HCT116 (cell line): ENCODE results near the gene ENDOD1. TPM values are rescaled to one million over a fixed set of nuclear protein-coding genes. Genes with fewer than 3 reads are reported as not detected.

Source experiments
- ATAC-seq: fragments of 200-7000 bp; cut with Tn5 transposase; 2 replicates; pipeline ENCODE4 v1.9.1; 2020; ENCODE audit warnings: mild to moderate bottlenecking, moderate library complexity
- BruUV-seq: library from RNA; stranded (reverse); fragments of 400-500 nt; replicated peaks from 2 replicates; lab custom pipeline; 2021; lab: Mats Ljungman, UMichigan
- CTCF ChIA-PET: fragments of 300-600 bp; sonication (Branson Sonifier 250); formaldehyde crosslinking; loops from one replicate; lab custom pipeline; 2021; ENCODE audit warnings: antibody characterized with exemption; lab: Charles Lee
- POLR2A ChIA-PET: fragments of 300-600, 350-600 bp; sonication (Branson Sonifier 250); formaldehyde crosslinking; loops from one replicate; lab custom pipeline; 2021; ENCODE audit warnings: antibody characterized with exemption; lab: Charles Lee
- RAD21 ChIA-PET, 2 experiments: fragments of 300-600 bp; sonication (Branson Sonifier 250); formaldehyde crosslinking; loops; one replicate each; lab custom pipeline; 2023; ENCODE audit warnings: low total read pairs in 2 of 2; ENCODE audit not compliant: uncharacterized antibody in 2 of 2, unreplicated experiment in 2 of 2, low non-redundant PET in 1 of 2; lab: Charles Lee
- DNase-seq: peaks from one replicate; pipeline ENCODE4 v3.0.0-alpha.2; 2010; ENCODE audit warnings: low read depth, low spot score
- H2AFZ ChIP-seq: fragments of 200-600 bp; shearing (Covaris generic), sonication (generic); 2 replicates; pipeline ENCODE4 v1.6.1; 2017; ENCODE audit warnings: low read depth, mixed run types, mixed read lengths, antibody characterized with exemption, low read length; ENCODE audit not compliant: poor library complexity, severe bottlenecking
- H3K27ac ChIP-seq: 2 replicates; pipeline ENCODE4 v1.5.1; 2012; ENCODE audit warnings: low read depth, low read length
- H3K27me3 ChIP-seq: fragments of 200-600 bp; sonication (generic); 2 replicates; pipeline ENCODE4 v1.6.1; 2016; ENCODE audit warnings: mixed run types, low read length, mixed read lengths; ENCODE audit not compliant: insufficient read depth
- H3K36me3 ChIP-seq, 2 experiments: fragments of 200-500 bp in 1 of 2; fragments of 200-600 bp in 1 of 2; sonication (Bioruptor generic) in 1 of 2; sonication (generic) in 1 of 2; 2 replicates each; pipeline versions ENCODE4 v1.5.1 to v1.6.1; 2014 to 2016; ENCODE audit warnings: low read length in 2 of 2, inconsistent platforms in 1 of 2, mixed read lengths in 1 of 2, mixed run types in 1 of 2; ENCODE audit not compliant: insufficient read depth in 2 of 2, control insufficient read depth in 1 of 2
- H3K4me1 ChIP-seq, 2 experiments: fragments of 200-600 bp in 1 of 2; sonication (generic) in 1 of 2; 2 replicates each; pipeline versions ENCODE4 v1.5.1 to v1.6.1; 2012 to 2017; ENCODE audit warnings: low read length in 2 of 2, inconsistent platforms in 1 of 2, mild to moderate bottlenecking in 1 of 2, mixed read lengths in 1 of 2, mixed run types in 1 of 2, moderate library complexity in 1 of 2; ENCODE audit not compliant: insufficient read depth in 2 of 2, control insufficient read depth in 1 of 2
- H3K4me2 ChIP-seq: fragments of 200-600 bp; sonication (generic); 2 replicates; pipeline ENCODE4 v1.6.1; 2017; ENCODE audit warnings: mixed run types, low read length, mixed read lengths
- H3K4me3 ChIP-seq, 2 experiments: fragments of 200-600 bp in 1 of 2; sonication (generic) in 1 of 2; replicated peaks in 1 of 2; 2 replicates each; pipeline ENCODE4 v1.5.1; 2011 to 2016; ENCODE audit warnings: low read length in 2 of 2, control low read depth in 1 of 2, low read depth in 1 of 2, mild to moderate bottlenecking in 1 of 2, mixed read lengths in 1 of 2, mixed run types in 1 of 2
- H3K79me2 ChIP-seq: fragments of 200-600 bp; sonication (generic); 2 replicates; pipeline ENCODE4 v1.6.1; 2017; ENCODE audit warnings: mild to moderate bottlenecking, mixed run types, low read length, moderate library complexity, mixed read lengths; ENCODE audit not compliant: insufficient read depth
- H3K9ac ChIP-seq: fragments of 200-600 bp; sonication (generic); 2 replicates; pipeline ENCODE4 v1.6.1; 2016; ENCODE audit warnings: low read length, mixed read lengths
- H3K9me2 ChIP-seq: fragments of 200-600 bp; sonication (generic), shearing (Covaris generic); 2 replicates; pipeline ENCODE4 v1.6.1; 2017; ENCODE audit warnings: mixed run types, mild to moderate bottlenecking, moderate library complexity; ENCODE audit not compliant: insufficient read depth
- H3K9me3 ChIP-seq, 2 experiments: fragments of 200-500 bp in 1 of 2; fragments of 200-600 bp in 1 of 2; sonication (Bioruptor generic) in 1 of 2; sonication (generic) in 1 of 2; 2 replicates each; pipeline ENCODE4 v1.6.1; 2014 to 2017; ENCODE audit warnings: low read length in 2 of 2, mixed read lengths in 2 of 2, inconsistent platforms in 1 of 2, low read depth in 1 of 2, mild to moderate bottlenecking in 1 of 2, mixed run types in 1 of 2, moderate library complexity in 1 of 2; ENCODE audit not compliant: control insufficient read depth in 1 of 2, insufficient read depth in 1 of 2
- H4K20me1 ChIP-seq: fragments of 200-600 bp; sonication (generic), shearing (Covaris generic); 2 replicates; pipeline ENCODE4 v1.6.1; 2017; ENCODE audit warnings: mixed run types, mild to moderate bottlenecking, moderate library complexity; ENCODE audit not compliant: insufficient read depth
- CBX3 ChIP-seq: IDR thresholded peaks from 2 replicates; pipeline ENCODE4 v1.6.1; 2012; ENCODE audit warnings: low read depth
- RAD21 ChIP-seq: IDR thresholded peaks from 2 replicates; pipeline ENCODE4 v1.6.1; 2012; ENCODE audit warnings: low read depth, mild to moderate bottlenecking
- SRF ChIP-seq: IDR thresholded peaks from 2 replicates; pipeline ENCODE4 v1.6.1; 2012; ENCODE audit warnings: low read depth
- ZBTB33 ChIP-seq: IDR thresholded peaks from 2 replicates; pipeline ENCODE4 v1.6.1; 2011; ENCODE audit warnings: mild to moderate bottlenecking, low read length, moderate library complexity; ENCODE audit not compliant: insufficient replicate concordance; ENCODE audit errors: extremely low read depth
- ZFX ChIP-seq: fragments of 450-650 bp; IDR thresholded peaks from 2 replicates; pipeline ENCODE4 v1.6.1; 2017
- ZNF274 ChIP-seq: fragments of 200-500 bp; sonication (Bioruptor generic); IDR thresholded peaks from 2 replicates; pipeline ENCODE4 v1.6.1; 2014; ENCODE audit warnings: mild to moderate bottlenecking, low read depth, low read length, inconsistent platforms
- intact Hi-C: fragments of 100-400 bp; cut with micrococcal nuclease; formaldehyde crosslinking; loops from 2 replicates; pipeline ENCODE4 v1.10.0; 2022
- total RNA-seq: library from RNA; stranded (reverse); gene quantifications from one replicate; pipeline ENCODE4 v1.2.1, GENCODE V29; 2021; ENCODE audit not compliant: unreplicated experiment

ENDOD1 gene
- total RNA-seq, 1 experiment from 2014 or later, result 33.6 TPM

GRCh38 chr11:95156133-95156721, 66.6 kb downstream of the ENDOD1 start (continued):
- no peak for TF ChIP-seq RAD21
- no peak for TF ChIP-seq ZNF274
- TF ChIP-seq ZFX, result no peak
- TF ChIP-seq SRF, result no peak

- no TSS peak for BruUV-seq
- Histone ChIP-seq H2AFZ (no peak overlapping the region), H3K27ac (no peak overlapping the region), H3K27me3 (no peaks in the 10 kb centered on the region), H3K4me2 (no peak overlapping the region), H3K9me3 (no peaks in the 10 kb centered on the region), H3K9ac (no peak overlapping the region), H3K4me1 (peaks cover 0 to 1% of the 10 kb centered on the region in 2 experiments; a peak in 2 of 4 replicates), H3K36me3 (no peaks in the 10 kb centered on the region), H3K4me3 (no peak overlapping the region), H3K79me2 (no peaks in the 10 kb centered on the region), H4K20me1 (no peaks in the 10 kb centered on the region), H3K9me2 (no peaks in the 10 kb centered on the region)
- ChIA-PET POLR2A (no interaction called here), RAD21 (interaction anchor here in 1 of 2 experiments (0.6 kb wide), 1 partner anchor 231 kb away, joined by 3 read pairs; no protein-coding TSS in a partner anchor), CTCF (interaction anchor here (2.2 kb wide), 1 partner anchor 548 kb away, joined by 18 read pairs; no protein-coding TSS in a partner anchor)
- DNase-seq (no peak), ATAC-seq (no peak)
- TF ChIP-seq ZBTB33 (no peak), CBX3 (no peak), ZFX (no peak)
- intact Hi-C loops, result loop anchor here (10.0 kb wide), 2 partner anchors 392 to 768 kb away; partner anchors contain the start of genes AMOTL1 and MTMR2
Observed at GRCh38 chr11:95156916-95157541, 67.4 kb downstream of the ENDOD1 start.
